GM23338 (cell line): Measurements from ENCODE around the gene PTBP2. TPM values are rescaled to one million over a fixed set of nuclear protein-coding genes. Genes with fewer than 3 reads are reported as not detected.

Experiments
- ATAC-seq: fragments of 200-7000 bp; cut with Tn5 transposase; 3 replicates; pipeline ENCODE4 v1.9.1; 2020
- DNase-seq: peaks from one replicate; pipeline ENCODE4 v3.0.0-alpha.2; 2015; ENCODE audit warnings: low spot score
- H2AFZ ChIP-seq: fragments of 200-600 bp; sonication (generic); 2 replicates; pipeline ENCODE4 v1.8.0; 2016; ENCODE audit warnings: antibody characterized with exemption, mild to moderate bottlenecking, moderate library complexity
- H3F3A ChIP-seq: fragments of 200-600 bp; sonication (generic); replicated peaks from 2 replicates; pipeline ENCODE4 v1.8.0; 2017; ENCODE audit warnings: antibody characterized with exemption, mixed run types, low read depth
- H3K27ac ChIP-seq: fragments of 200-600 bp; sonication (generic); 2 replicates; pipeline ENCODE4 v1.6.1; 2016; ENCODE audit warnings: low read depth
- H3K27me3 ChIP-seq: fragments of 200-600 bp; sonication (generic); 2 replicates; pipeline ENCODE4 v1.8.0; 2016; ENCODE audit warnings: mild to moderate bottlenecking, mixed run types, moderate library complexity; ENCODE audit not compliant: insufficient read depth
- H3K36me3 ChIP-seq: fragments of 200-600 bp; sonication (generic); 2 replicates; pipeline ENCODE4 v1.8.0; 2016; ENCODE audit warnings: mild to moderate bottlenecking; ENCODE audit not compliant: insufficient read depth
- H3K4me1 ChIP-seq: fragments of 200-600 bp; sonication (generic); 2 replicates; pipeline ENCODE4 v1.8.0; 2016; ENCODE audit warnings: mild to moderate bottlenecking, moderate library complexity; ENCODE audit not compliant: insufficient read depth
- H3K4me2 ChIP-seq: fragments of 200-600 bp; sonication (generic); 2 replicates; pipeline ENCODE4 v1.7.1; 2017; ENCODE audit warnings: mixed run types
- H3K4me3 ChIP-seq: fragments of 200-600 bp; sonication (generic); 2 replicates; pipeline ENCODE4 v1.6.1; 2016; ENCODE audit warnings: mixed run types
- H3K79me2 ChIP-seq: fragments of 200-600 bp; sonication (generic); replicated peaks from 2 replicates; pipeline ENCODE4 v1.8.0; 2017; ENCODE audit warnings: mild to moderate bottlenecking; ENCODE audit not compliant: insufficient read depth
- H3K9me2 ChIP-seq: fragments of 200-600 bp; sonication (generic); 2 replicates; pipeline ENCODE4 v1.8.0; 2017; ENCODE audit not compliant: insufficient read depth
- H4K20me1 ChIP-seq: fragments of 200-600 bp; sonication (generic); replicated peaks from 2 replicates; pipeline ENCODE4 v1.8.0; 2017; ENCODE audit warnings: mild to moderate bottlenecking; ENCODE audit not compliant: insufficient read depth
- H3K27ac Mint-ChIP-seq: 2 replicates; pipeline ENCODE4 v1.8.0; 2020; ENCODE audit warnings: inconsistent platforms, mild to moderate bottlenecking, moderate library complexity, mixed read lengths
- H3K27me3 Mint-ChIP-seq: 3 replicates; pipeline ENCODE4 v1.8.0; 2022; ENCODE audit warnings: low read depth, mild to moderate bottlenecking, moderate library complexity, mixed read lengths, inconsistent platforms; ENCODE audit not compliant: insufficient read depth, poor library complexity
- H3K36me3 Mint-ChIP-seq: 3 replicates; pipeline ENCODE4 v1.8.0; 2021; ENCODE audit warnings: low read depth, mild to moderate bottlenecking, inconsistent platforms, moderate library complexity, mixed read lengths
- H3K4me1 Mint-ChIP-seq: 3 replicates; pipeline ENCODE4 v1.8.0; 2020; ENCODE audit warnings: mild to moderate bottlenecking, inconsistent platforms, mixed read lengths
- H3K4me3 Mint-ChIP-seq: 3 replicates; pipeline ENCODE4 v1.8.0; 2021; ENCODE audit warnings: moderate library complexity, mild to moderate bottlenecking, inconsistent platforms, mixed read lengths
- H3K9me3 Mint-ChIP-seq: 3 replicates; pipeline ENCODE4 v1.8.0; 2020; ENCODE audit warnings: moderate library complexity, mild to moderate bottlenecking, inconsistent platforms, mixed read lengths
- CREB1 ChIP-seq: fragments of 250-450 bp; sonication (Bioruptor Pico); IDR thresholded peaks from 2 replicates; pipeline ENCODE4 v1.5.0; 2020; ENCODE audit warnings: low read depth, mild to moderate bottlenecking, moderate library complexity
- ETS1 ChIP-seq: IDR thresholded peaks from 2 replicates; pipeline ENCODE4 v1.6.1; 2016; ENCODE audit warnings: antibody characterized with exemption
- EZH2phosphoT487 ChIP-seq: fragments of 200-600 bp; sonication (generic); IDR thresholded peaks from one replicate; pipeline ENCODE4 v1.8.1; 2018; ENCODE audit warnings: antibody characterized with exemption; ENCODE audit not compliant: unreplicated experiment
- POLR2AphosphoS5 ChIP-seq: IDR thresholded peaks from 2 replicates; pipeline ENCODE4 v1.6.1; 2016; ENCODE audit warnings: antibody characterized with exemption, low read depth
- REST ChIP-seq: IDR thresholded peaks from one replicate; pipeline ENCODE4 v1.6.1; 2018; ENCODE audit warnings: antibody characterized with exemption; ENCODE audit not compliant: unreplicated experiment
- STAT1 ChIP-seq: IDR thresholded peaks from one replicate; pipeline ENCODE4 v1.6.1; 2016; ENCODE audit warnings: antibody characterized with exemption; ENCODE audit not compliant: unreplicated experiment
- ZNF114 ChIP-seq: fragments of 250-450 bp; sonication (Bioruptor Pico); IDR thresholded peaks from 2 replicates; pipeline ENCODE4 v1.5.0; 2020; ENCODE audit warnings: mild to moderate bottlenecking, moderate library complexity
- ZNF462 ChIP-seq: fragments of 250-450 bp; sonication (Bioruptor Pico); IDR thresholded peaks from 2 replicates; pipeline ENCODE4 v1.5.0; 2020; ENCODE audit warnings: mild to moderate bottlenecking, moderate library complexity
- polyA plus RNA-seq: library from polyadenylated mRNA; unstranded; fragments of >200 nt; fragmentation: Nextera tagmentation; extraction: Ambion mirVana; gene quantifications from 2 replicates; pipeline ENCODE4 v1.2.1, GENCODE V29; 2016
- total RNA-seq: library from RNA; depleted of rRNA; stranded (reverse); fragments of >200 nt; shearing (Covaris generic); gene quantifications from 2 replicates; pipeline ENCODE4 v1.2.3, GENCODE V29; 2014

The PTBP2 gene
- total and polyA plus RNA-seq, 2 experiments from 2014 or later, result 50.2 to 108 TPM

GRCh38 chr1:96682056-96682455 lies 39.5 kb upstream of the PTBP2 start (continued):
- TF ChIP-seq REST (no peak), ZNF462 (CRISPR knock-in tag) (no peak), POLR2AphosphoS5 (no peak), ZNF114 (CRISPR knock-in tag) (no peak), CREB1 (no peak)

- no peaks in the 10 kb centered on the region for H3K79me2 ChIP-seq
- H4K20me1 ChIP-seq, result no peaks in the 10 kb centered on the region
- peaks cover 2% of the 10 kb centered on the region for H3K27me3 Mint-ChIP-seq
- no peaks in the 10 kb centered on the region for H3K9me3 Mint-ChIP-seq
- no peak overlapping the region for H3K4me3 ChIP-seq
- no peak overlapping the region for H3K27ac Mint-ChIP-seq
- TF ChIP-seq EZH2phosphoT487 (no peak), STAT1 (no peak), POLR2AphosphoS5 (no peak), ETS1 (no peak)
- no peaks in the 10 kb centered on the region for H3K9me2 ChIP-seq
- no peaks in the 10 kb centered on the region for H3K4me1 ChIP-seq
- no peaks in the 10 kb centered on the region for H3F3A ChIP-seq
- H3K4me1 Mint-ChIP-seq, result peaks cover 6% of the 10 kb centered on the region; the same call in 2 of the 3 replicates
- no peaks in the 10 kb centered on the region for H3K27me3 ChIP-seq
- H3K36me3 Mint-ChIP-seq, result no peaks in the 10 kb centered on the region
- H3K4me3 Mint-ChIP-seq, result no peak overlapping the region
- no peaks in the 10 kb centered on the region for H3K36me3 ChIP-seq
- H3K27ac ChIP-seq, result no peak overlapping the region
- H3K4me2 ChIP-seq, result no peak overlapping the region
- ATAC-seq (no peak), DNase-seq (no peak)
- H2AFZ ChIP-seq, result no peak overlapping the region
These were observed 37.7 kb upstream of the PTBP2 start for GRCh38 chr1:96683931-96684330.
